Stimulated activated CD4-positive, alpha-beta T cell treated with anti-CD3 and anti-CD28 coated beads, Interleukin-2, amount 100 ng/mL, for 24 hours (primary cell): ENCODE measurements around the gene SYT5.
A peak's percentile ranks its signal among the peaks of the same experiment; 100 is the strongest.
"Not testable (repeated sequence)": the region's sequence is repeated elsewhere in the genome, so short reads cannot be mapped to it uniquely, and the experiment has no call there.

Experiments used
- DNase-seq, 2 donors: peaks; one replicate each; pipeline ENCODE4 v3.0.0-alpha.2; 2020

The SYT5 gene

GRCh38 chr19:55179606-55180484, at the start of gene SYT5:
TSS of gene SYT5 (minus strand) at chr19:55180289. CDS start at chr19:55179041, 1,248 bp downstream.
- DNase-seq: peak; percentile 73 to 76

GRCh38 chr19:55229789-55230182, 49.7 kb upstream of the SYT5 start:
- no peak for DNase-seq

GRCh38 chr19:55229145-55229788, 49.2 kb upstream of the SYT5 start:
- no peak for DNase-seq

- no peak for DNase-seq
Observed at GRCh38 chr19:55228403-55229031, 48.4 kb upstream of the SYT5 start, which contains the start of gene TMEM86B. TSS of gene TMEM86B (minus strand) at chr19:55228763. CDS start at chr19:55228741, 22 bp downstream.

GRCh38 chr19:55228015-55228391, 47.9 kb upstream of the SYT5 start:
- no peak for DNase-seq

- DNase-seq: no peak
Observed at GRCh38 chr19:55227241-55228014, 47.3 kb upstream of the SYT5 start.

GRCh38 chr19:55226788-55227187, 46.7 kb upstream of the SYT5 start:
- DNase-seq: no peak

- no peak for DNase-seq
Observed at GRCh38 chr19:55226273-55226672, 46.2 kb upstream of the SYT5 start.

- DNase-seq: no peak
Observed at GRCh38 chr19:55225415-55225958, 45.4 kb upstream of the SYT5 start.

GRCh38 chr19:55224679-55225414, 44.8 kb upstream of the SYT5 start:
- DNase-seq: not testable (repeated sequence)

GRCh38 chr19:55224038-55224665, 44.1 kb upstream of the SYT5 start:
- DNase-seq: no peak

- DNase-seq: no peak
Observed at GRCh38 chr19:55223291-55224037, 43.4 kb upstream of the SYT5 start.

- no peak for DNase-seq
Observed at GRCh38 chr19:55220525-55220924, 40.4 kb upstream of the SYT5 start.

GRCh38 chr19:55216461-55217198, 36.5 kb upstream of the SYT5 start:
- DNase-seq: peak; percentile 59 to 68

GRCh38 chr19:55213547-55213946, 33.5 kb upstream of the SYT5 start:
- no peak for DNase-seq

GRCh38 chr19:55212447-55212846, 32.4 kb upstream of the SYT5 start:
- peak; percentile 59 to 69 for DNase-seq

- DNase-seq: no peak
Observed at GRCh38 chr19:55209693-55210472, 29.8 kb upstream of the SYT5 start.

GRCh38 chr19:55208880-55209692, 29.0 kb upstream of the SYT5 start, which contains the start of gene PTPRH:
TSS of gene PTPRH (minus strand) at chr19:55209501. CDS start at chr19:55209433, 68 bp downstream.
- DNase-seq: no peak
